GM21786 (cell line): ENCODE data around the gene PHLDB1.
"Not testable (repeated sequence)": the region's sequence is repeated elsewhere in the genome, so short reads cannot be mapped to it uniquely, and the experiment has no call there.

Experiments used
- ATAC-seq: cut with Tn5 transposase; IDR thresholded peaks from one replicate; pipeline ENCODE4 v1.9.1; 2021; ENCODE audit not compliant: unreplicated experiment

PHLDB1 gene

DNA sequence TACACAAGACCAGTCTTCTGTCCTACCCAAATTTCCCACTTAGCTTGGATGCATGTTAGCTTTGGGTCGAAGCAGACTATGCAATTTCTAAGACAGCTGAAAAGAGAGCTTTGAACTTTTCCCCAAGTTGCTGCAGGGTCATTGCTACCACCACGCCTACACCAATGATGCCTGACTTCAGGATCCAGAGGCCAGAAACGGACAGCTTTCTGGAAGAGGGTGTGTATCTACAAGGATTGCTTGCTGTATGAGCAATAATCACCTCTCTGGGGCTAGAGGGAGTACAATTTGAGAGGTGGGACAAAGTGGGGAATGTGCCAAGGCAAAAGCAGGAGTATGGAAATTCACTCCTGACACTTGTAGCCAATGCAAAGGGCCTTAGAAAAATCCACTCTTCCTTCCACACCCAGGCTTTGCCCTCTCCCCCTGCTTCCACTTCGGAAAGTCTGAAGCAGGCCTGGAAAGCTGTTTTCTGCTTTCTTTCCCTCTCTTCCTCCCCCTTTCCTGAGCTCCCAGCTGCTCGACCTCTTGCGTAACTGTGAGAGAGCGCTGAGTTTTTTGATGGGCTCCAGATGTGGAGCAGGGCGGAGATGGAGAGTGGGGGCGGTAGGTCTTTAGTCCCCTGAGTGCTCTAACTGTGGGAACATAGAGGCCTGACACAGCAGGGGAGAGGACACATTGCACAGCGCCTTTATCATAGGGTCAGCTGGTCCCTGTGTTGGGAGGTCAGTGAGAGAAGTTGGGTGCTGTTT is 2.1 kb upstream of the PHLDB1 start:
- no peak for ATAC-seq

DNA sequence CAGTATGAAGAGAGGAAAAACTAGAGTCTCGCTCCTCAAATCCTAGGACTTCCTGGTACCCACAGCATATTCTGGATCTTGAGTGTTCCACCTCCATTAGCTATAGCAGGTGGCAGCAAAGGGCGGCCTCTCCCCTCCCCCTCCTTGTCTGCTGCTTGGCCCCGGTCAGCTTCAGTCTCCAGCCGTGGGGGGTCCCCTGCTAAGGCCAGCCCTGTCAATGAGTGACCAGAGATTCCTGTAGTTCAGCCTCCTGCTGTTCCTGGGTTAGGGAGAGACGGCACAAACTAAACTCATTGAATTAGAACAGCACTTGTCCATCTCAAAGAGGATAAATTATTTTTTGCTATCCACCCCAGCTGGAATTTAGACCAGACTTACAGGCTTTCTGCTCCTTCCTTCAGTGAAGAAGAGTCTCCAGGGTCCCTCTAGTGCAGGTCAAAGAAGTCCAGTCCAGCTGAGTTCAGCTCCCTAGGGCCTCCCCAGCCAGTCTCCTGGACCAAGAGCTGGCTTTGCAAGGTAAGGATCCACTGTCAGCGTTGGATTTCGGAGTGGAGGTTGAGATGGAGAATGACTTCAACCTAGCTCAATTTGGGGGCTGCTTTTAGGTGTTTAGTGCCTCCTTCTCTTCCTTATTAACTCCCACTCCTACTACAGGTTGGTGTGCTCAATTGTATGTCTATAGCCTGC is 1.1 kb upstream of the PHLDB1 start:
- ATAC-seq, result no peak

DNA sequence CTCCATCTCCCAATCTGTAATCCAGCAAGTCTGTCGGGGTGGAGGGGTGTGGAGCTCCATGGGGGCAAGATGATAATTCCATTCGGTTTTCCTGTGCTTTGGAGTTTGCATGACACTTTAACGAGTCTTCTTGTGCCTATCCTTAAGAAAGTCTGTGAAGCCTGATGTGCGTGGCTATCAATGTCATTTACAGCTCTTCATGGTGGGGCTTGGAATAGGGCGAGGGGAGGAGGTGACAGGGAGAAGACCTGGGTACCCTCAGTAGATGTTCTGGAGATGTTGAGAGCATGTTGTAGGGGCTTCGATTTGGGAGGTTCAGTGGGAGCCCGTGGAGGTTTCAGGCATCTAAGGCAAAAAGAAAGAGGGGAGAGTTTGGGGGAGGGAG is 579 bp upstream of the PHLDB1 start:
- no peak for ATAC-seq

DNA sequence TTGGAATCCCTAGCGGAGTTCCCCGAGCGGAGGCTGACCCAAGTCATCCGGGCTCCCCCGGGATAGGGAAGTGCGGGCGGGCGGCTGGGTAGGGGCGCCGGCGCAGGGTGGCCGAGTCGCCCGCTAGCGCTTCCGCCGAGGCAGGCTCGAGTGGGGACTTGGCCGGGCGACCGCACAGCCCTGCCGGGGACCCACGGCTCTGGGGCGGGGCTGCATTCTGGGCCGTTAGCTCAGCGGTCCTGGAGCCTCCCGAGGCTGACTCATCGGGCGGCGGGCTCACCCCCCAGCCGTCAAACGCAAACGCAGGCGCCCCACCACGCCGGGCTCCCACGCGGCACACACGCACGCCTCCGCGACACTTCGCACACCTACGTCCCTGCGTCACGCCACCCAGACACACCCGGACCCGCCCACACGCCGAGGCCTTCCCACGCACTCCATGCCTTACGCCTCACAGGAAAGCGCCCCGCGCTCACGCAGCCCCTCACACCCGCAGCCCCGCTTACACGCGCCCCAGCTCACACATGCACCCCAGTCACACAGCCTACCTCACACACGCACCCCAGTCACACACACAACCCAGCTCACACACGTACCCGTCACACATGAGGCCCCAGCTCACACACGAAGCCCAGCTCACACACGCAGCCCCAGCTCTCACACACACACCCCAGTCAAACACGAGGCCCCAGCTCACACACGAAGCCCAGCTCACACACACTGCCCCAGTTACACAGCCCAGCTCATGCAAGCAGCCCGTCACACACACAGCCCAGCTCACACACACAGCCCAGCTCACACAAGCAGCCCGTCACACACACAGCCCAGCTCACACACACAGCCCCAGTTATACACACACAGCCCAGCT is 1.2 kb downstream of the PHLDB1 start:
- ATAC-seq, result no peak

DNA sequence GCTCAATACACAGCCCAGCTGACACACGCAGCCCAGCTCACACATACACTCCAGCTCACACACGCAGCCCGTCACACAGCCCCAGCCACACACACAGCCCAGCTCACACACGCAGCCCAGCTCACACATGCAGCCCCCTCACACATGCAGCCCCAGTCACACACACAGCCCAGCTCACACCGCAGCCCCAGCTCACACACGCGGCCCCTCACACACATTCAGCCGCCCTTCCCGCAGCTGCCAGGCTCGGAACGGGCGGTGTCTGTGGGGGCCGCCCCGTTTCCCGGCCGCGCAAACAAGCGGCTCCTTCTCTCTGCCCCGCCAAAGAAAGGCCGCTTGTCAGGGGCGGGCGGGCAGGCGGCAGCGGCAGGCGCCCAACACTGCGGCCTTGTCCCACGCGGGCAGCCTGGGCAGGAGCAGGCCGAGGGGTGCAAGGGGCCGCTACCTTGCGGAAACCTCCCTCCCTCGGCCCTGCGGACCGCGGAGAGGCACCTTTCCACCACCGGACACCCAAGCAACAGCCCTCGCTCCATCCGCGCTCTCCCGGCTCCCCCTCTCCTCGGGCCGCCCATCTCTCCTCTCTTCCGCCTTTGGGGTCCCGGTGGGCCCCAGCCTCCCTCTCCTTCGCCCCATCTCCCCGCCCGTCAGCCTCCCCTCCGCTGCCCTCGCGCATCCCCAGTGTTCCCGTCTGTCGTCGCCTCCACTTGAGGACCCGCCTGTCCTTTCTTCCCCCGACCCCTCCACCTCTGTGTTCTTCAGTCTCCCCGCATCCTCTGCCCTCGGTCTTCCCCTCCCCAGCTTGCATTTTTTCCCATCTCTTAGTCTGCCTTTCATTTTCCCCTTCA is 2.2 kb downstream of the PHLDB1 start:
- no peak for ATAC-seq

DNA sequence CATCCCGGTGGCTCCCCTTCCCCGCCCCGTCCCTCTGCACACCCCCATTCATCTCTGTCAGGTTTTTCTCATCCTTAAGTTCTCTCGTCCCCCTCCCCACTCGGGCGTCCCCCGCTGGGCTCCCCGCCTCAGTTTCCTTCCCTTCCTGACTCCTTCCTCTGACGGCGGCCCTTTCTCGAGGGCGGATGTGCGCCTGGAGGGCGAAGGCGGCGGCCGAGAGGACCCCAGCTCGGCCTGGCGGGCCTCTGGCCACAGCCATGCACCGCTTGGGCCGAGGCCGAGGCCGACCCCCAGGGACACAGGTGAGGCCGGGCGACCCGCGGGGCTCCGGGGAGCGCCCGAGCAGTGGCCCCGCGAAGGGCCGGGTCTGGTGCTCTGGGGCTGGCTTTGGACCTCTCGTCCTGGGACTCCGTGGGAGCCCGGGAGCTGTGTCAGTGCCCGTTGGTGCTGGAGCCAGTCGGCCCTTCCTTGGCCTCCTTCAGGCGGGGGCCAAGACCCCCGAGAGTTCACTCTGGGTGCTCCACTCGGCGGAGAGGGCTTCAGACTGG is 2.9 kb downstream of the PHLDB1 start:
- ATAC-seq, result no peak

DNA sequence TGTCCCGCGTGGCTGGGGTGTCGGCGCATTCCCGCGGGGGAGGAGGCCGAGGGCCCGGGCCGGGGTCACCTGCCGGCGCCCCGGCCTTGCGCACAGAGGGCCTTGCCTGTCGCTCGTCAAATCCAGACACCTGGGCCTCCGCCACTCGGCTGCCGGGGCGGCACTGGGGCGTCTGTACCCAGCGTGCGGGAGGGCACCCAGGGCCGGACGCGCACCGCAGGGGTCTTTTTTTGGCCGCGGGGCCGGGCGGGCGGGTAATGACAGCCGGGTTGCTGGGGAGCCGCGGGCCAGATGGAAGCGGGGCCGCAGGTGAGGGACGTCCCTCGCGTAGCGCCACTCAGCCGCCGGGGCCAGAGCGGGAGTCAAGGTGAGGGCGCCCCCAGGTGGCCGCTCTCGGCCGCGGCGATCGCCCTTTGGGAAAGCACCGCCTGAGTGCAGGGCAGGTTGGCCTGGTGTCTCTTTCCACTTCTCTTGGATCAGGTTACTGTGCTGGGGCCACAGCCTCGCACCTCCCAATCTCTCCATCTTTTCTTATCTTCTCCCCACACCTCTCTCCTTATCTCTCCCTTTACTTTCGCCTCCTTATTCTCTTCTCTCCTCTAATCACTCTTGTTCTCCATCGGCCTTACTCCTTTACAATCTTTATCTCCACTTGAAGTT is 3.5 kb downstream of the PHLDB1 start:
- ATAC-seq, result peak; percentile 62

DNA sequence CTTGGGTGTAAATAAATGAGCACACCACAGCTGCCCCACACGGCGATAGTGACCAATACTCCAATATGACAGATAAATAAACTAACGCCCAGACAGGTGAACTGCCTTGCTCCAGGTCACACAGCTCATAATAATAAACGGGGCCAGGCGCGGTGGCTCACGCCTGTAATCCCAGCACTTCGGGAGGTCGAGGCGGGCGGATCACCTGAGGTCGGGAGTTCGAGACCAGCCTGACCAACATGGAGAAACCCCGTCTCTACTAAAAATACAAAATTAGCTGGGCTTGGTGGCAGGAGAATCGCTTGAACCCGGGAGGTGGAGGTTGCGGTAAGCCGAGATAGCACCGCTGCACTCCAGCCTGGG is 4.0 kb downstream of the PHLDB1 start:
- not testable (repeated sequence) for ATAC-seq

DNA sequence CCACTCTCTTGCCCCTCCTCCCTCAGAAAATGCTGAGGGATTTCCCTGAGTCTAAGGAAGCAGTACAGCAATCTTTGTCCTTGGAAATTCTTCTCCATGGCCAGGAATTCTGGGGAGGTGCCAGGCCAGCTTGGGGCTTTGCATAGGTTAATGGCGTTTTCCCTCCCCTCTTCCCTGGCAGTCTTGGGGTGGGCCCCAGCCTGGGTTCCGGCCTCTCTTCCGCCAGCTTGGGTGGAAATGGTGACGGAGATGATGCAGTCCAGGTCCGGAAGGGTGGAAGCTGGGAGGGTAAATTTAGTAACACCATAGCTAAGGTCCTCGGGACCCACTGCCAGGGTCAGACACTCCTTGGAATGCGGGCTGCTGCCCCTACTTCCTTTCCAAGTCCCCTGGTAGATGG is 5.0 kb downstream of the PHLDB1 start:
- no peak for ATAC-seq

DNA sequence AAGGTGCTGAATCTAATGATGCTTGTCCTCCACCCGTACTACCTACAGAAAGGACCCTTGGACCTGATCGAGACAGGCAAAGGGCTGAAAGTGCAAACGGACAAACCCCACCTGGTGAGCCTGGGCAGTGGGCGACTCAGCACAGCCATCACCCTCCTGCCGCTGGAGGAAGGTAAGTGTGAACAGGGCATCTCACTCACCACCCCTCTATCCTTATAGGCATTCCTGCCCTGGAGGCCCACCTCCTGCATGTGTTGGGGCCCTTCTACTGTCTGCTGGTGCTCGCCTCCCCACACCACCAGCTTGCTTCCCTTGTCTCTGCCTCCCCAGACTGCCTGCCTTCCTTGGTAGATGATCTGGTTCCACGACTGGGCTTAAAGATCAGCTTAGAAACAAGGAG is 7.1 kb downstream of the PHLDB1 start:
- ATAC-seq, result no peak

DNA sequence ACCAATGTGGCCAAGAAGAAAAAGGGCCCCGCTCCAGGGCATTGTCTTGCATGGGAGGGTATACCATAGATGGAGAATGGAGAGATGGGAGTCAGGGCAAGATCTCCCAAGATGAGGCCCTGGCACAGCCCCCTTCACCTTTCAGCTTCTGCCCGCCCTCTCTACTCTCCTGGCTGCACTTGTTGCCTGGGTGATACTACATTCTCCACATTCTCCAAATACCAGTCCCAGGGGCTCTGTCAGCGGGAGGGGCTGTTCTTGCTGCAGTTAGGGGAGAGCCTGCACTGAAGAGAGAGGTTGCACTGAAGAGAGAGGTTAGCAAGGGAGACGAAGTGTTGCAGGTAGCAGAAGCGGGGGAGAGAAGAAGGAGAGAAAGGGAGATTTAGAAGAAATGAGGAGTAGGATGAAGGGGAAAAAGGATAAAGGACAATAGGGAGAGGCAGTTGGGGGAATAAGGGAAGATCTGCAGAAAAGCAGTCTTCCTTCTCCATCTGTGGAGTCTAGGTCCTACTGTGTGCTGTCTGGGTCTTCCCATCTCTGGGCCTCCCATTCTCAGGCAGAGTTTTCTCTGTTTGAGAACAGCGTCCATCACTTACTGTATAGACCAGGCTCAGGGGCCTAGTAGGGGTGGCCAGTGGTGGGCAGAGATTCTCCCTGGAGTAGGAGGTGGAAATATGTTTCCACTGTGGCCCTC is 8.0 kb downstream of the PHLDB1 start:
- ATAC-seq, result no peak

DNA sequence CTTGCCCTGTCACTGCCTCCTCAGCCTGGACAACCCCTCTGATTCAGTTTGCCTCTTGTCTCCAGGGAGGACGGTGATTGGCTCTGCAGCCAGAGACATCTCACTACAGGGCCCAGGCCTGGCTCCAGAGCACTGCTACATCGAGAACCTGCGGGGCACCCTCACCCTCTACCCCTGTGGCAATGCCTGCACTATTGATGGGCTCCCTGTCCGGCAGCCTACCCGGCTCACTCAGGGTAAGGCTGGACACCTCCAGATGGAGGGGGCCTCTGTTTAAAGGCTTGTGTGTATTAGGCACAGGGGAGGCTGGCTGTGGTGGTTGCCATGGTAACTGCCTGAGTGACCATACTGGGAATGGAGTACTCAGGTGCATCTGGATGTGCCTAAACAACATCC is 8.6 kb downstream of the PHLDB1 start:
- no peak for ATAC-seq

DNA sequence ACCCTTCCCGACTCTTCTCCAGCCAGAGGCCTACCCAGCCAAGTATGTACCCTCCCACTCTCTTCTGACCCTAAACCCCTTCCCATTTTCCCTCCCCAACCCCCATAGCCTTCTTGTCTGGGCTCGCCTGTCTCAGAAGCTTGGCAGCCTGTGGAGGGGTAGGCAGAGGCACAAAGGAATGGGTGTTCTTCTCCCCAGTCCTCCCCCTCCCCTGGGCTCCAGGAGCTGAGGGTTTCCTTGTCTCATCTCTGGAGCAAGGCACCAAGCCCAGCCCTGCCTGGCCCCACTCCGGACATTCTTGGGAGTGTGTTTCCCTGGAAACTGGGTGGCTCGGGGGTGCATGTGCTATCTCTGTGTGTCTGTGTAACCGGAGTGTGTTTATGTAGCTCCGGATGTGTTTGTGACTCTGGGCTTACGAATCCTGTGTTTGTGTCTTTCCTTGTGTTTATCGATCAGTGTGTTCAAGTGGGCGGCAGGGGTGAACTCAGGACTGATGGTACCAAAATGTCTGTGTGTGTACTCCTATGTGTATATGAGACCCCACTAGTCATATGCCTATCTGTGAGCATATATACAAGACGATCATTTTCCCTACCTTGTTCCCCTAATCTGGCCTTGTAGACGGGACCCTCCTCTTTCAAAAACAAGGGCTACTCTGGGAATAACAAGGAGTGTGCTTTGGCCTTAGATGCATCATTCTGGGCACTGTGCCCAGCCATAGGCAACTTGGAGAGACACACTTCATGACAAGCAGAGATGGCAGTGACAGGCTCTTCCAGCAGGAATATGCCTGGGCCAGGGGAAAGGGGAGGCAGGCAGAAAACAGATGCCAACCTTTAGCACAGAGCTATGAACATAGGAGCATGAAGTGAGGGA is 10.9 kb downstream of the PHLDB1 start:
- no peak for ATAC-seq

DNA sequence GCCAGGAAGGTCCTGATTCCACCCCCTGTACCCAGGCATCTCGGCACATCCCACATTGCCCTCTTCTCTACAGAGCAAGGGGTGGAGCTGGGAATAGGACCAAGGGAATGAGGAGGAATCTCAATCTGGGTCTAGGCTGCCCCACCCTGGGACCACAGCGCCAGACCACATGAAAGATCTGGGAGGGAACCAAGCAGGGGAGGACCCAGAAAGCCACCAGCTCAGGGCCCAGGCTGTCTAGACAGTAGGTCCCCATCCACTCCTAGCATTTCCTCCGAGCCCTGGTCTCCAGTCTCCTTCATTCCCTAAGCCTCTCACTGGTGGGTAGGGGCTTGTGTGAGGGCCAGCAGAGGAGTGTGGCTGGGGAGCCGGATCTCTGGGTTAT is 11.6 kb downstream of the PHLDB1 start:
- no peak for ATAC-seq

DNA sequence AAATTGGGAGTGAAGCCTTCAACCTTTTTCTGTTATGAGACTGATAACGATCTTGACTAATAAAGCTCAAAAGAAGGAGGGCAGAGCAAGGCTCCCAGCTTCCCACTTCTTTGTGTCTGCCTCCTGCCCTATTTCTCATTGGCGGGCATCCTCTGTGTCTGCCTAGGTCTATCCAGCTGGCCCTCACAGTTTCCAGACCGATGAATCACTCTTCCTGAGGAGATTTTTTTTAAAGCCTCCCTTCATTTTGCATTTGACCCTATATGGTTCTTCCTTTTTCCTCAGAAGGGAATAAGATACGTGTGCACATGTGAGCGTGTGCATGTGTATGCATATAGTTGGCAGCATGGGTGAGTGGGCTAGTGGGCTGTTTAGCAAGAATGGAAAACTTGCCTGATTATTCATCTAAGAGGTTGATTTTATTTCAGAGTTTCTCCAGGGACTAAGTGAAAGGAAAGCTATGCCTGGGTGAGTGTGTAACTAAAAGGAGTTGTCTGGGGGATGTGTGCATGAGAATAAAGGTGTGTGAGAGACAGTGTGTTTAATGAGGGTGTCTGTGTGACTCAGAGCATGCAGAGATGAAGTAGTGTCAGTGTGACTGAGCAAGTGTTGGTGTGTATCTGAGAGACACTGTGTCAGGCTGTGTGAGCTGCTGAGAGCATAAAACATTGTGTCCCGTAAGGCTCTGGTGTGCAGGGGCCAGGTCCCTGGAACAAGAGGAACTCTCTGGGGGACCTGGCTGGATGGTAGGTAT is 12.2 kb downstream of the PHLDB1 start:
- no peak for ATAC-seq

DNA sequence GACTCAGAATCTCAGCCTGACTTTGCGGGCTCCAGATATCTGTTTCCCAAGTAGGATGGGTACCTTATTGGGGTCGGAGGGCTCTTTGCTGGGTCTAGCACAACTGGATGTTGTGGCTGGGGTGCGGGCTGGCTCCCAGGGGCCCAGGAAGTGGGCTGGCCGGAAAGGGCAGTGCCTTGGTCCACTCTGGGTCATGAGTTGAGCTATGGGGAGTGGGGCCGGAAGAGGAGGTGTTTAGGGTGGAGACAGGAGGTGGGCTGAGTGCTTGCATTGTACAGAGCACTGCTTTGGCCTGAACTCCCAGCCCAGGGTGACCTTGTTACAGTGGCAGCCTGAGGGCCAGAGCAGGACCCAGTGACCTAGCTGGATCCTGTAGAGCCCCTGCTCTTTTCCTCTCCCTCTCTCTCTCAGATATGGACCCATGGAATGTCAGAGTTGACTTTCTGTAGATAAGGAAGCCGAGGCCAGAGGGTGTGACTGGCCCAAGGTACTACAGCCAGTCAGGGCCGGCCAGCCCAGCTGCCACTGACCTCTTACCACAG is 13.2 kb downstream of the PHLDB1 start:
- ATAC-seq, result no peak

DNA sequence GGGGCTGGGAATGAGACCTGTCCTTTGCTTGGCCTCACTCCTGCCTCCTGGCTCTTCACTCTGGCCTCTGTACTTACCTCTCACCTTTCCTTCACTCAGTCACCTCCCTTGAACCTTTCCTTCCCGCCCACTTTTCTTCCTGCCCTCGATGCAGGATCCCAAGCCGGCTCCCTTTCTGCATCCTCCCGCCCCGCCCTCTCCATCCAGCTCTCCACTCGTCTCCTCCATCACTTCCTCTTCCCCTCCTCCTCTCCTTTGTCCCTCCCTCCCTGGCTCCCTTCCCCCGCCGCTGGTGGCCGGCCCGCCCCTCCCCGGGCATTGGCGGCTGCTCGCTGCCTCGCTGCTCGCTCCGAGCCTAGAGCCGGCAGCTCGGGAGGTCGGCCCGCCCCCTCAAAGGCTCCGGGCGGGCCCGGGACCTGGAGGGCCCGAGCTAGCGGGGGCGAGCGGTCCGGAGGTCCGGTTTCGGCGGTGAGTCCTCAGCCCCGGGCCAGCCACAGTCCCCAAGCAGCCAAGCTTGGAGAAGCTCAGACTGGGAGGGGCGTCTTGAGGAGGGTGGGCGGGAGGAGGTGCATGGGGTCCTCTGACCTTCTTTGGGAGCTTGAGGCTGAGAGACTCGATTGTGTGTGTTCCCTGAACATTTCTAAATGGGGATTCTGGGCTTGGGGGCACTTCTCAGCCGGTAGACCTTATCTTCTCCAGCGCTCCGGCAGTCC is 13.8 kb downstream of the PHLDB1 start:
- no peak for ATAC-seq
